ENCODE data around the gene LRRC37A3.
"Not testable (repeated sequence)": the region's sequence is repeated elsewhere in the genome, so short reads cannot be mapped to it uniquely, and the experiment has no call there.

The LRRC37A3 gene

GRCh38 chr17:64919289-64920025 lies at the start of gene LRRC37A3:
LRRC37A3 (minus strand) TSS chr17:64919478; CDS start chr17:64897257, 22,221 bp downstream.
- peak; percentile 70 for DNase-seq

- peak; percentile 20 for DNase-seq
Observed at GRCh38 chr17:64965873-64966287, 46.6 kb upstream of the LRRC37A3 start.

GRCh38 chr17:64965256-64965872 lies 46.1 kb upstream of the LRRC37A3 start:
- DNase-seq = not testable (repeated sequence)

- no peak for DNase-seq
Observed at GRCh38 chr17:64964796-64965195, 45.5 kb upstream of the LRRC37A3 start.

DNA sequence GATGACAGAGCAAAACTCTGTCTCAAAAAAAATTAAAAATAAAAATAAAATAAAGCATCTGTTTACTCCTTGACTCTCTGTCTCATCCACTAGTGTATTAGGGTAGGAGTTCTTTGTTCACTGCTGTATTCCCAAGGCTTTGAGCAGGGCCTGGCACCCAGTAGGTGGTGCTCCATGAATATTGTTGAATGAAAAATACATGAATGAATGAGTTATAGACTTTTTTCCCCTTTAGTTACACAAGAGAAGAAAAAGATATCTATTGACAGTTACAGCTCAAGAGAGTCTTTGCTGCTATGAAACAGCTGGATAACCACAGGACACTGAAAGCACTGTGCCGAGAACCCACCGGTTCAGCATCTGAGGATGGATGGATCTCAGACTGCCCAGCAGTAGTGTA lies 44.5 kb upstream of the LRRC37A3 start:
- not testable (repeated sequence) for DNase-seq

- DNase-seq = not testable (repeated sequence)
Observed at GRCh38 chr17:64961563-64962378, 42.5 kb upstream of the LRRC37A3 start.

DNA sequence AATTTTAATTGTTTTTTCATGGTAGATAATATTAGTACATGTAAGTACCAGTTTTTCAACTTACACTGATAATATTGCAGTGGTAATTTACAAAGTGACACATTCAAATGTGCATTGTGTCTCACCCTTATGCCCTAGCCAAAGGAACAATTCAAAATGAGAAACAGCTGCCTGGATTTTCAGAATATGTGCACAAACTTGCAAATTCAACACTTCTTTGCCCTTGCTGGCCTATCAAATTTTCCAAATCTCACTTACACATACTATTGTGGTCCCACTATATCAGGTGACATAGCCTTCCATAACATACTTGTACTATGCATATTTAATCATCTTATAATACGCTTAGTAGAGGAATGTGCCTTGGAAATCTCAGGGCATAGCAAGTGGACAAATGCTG lies 32.6 kb upstream of the LRRC37A3 start:
- no peak for DNase-seq

- no peak for DNase-seq
Observed at GRCh38 chr17:64950871-64951270, 31.6 kb upstream of the LRRC37A3 start.

DNA sequence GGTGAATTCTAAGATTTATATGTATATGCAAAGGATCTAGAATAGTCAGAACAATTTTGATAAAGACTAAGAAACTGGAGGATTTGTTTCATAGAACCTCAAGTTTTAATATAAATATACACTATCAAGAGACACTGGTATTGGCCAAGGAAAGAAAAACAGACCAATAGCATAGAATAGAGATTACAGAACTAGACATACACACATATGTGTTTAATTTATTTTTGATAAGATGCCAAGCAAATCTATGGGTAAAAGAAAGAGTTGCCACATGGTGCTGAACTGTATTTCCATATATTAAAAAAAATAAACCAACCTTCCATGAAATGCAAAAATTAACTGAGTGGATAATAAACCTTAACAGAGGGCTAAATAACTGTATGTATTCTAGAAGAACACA lies 27.9 kb upstream of the LRRC37A3 start:
- no peak for DNase-seq

- no peak for DNase-seq
Observed at GRCh38 chr17:64941761-64942160, 22.5 kb upstream of the LRRC37A3 start.

DNA sequence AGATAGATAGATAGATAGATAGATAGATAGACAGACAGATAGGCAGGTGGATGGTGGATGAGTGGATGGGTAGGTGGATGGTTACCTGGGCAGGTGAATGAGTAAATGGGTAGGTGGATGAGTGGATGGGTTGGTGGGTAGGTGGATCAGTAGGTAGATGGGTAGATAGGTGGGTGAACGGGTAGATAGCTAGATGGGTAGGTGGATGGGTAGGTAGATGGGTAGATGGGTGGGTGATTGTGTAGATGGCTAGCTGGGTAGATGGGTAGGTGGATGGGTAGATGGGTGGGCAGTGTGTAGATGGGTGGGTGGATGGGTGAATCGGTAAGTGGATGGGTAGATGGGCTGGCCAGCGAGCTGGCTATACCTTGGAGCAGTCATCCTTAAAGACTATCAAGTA lies 21.8 kb upstream of the LRRC37A3 start:
- DNase-seq = no peak

- no peak for DNase-seq
Observed at GRCh38 chr17:64940055-64940454, 20.8 kb upstream of the LRRC37A3 start.

DNA sequence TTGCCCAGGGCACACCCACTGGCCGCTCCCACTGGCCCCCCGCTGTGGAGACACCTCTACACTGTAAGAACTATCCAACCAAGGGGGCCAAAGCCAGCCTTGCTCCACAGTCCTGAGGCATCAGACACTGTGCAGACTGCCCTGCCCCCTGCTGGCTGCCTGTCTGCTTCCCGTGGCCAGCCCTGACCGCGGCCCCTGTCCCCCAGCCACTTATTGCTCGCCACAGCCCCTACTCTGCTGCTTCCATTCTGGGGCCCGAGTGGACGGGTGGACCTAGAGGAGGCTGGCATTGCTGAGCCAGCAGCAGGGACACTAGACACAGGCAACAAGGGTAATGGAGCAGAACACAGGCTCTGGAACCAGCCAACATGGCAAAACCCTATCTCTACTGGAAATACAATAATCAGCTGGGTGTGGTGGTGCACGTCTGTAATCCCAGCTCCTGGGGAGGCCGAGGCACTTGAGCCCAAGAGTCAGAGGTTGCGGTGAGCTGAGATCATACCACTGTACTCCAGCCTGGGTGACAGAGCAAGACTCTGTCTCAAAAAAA lies 19.7 kb upstream of the LRRC37A3 start:
- DNase-seq = peak; percentile 37

DNA sequence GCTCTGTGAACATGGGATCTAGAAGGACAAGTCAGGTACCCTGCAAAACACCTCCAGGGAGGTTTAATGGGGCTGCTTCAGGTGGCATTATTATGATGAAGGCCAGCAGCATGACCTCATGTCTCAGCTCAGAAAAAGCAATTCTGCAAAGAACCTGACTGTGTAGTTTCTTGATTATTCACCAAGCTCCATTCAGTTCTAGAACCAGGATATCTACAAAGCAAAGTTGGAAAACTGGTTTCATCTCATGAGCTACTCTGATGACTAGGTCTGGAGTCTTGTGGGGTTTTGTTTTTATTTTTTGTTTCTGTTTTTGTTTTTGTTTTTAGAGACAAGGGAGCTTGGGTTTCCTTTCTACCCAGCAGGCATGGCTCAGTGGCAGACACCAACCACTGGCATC lies 19.0 kb upstream of the LRRC37A3 start:
- no peak for DNase-seq

- no peak for DNase-seq
Observed at GRCh38 chr17:64936117-64936516, 16.8 kb upstream of the LRRC37A3 start.

DNA sequence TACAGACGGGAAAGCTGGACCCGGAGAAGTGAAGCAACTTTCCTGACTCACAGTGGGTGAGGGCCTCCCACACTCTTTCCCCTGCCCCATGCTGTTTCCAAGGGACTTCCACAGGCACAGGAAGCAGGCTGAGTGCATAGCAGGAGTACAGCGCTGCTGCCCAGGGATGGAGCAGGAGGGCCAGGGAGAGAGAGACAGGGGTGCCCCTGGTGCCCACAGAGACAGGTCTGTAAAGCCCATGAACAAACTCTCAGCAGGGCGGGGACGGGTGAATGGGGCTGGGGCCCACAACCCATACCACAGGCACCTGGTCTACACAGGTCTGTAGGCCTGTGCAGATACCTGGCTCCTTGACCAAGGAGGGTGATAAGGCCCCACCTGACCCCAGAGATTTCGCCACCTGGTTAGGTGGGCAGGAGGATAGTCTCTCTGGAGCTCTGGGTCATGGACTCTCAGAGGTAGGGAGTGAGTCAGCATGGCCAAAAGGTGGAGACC lies 15.1 kb upstream of the LRRC37A3 start:
- not testable (repeated sequence) for DNase-seq

- not testable (repeated sequence) for DNase-seq
Observed at GRCh38 chr17:64932850-64933249, 13.6 kb upstream of the LRRC37A3 start.

DNA sequence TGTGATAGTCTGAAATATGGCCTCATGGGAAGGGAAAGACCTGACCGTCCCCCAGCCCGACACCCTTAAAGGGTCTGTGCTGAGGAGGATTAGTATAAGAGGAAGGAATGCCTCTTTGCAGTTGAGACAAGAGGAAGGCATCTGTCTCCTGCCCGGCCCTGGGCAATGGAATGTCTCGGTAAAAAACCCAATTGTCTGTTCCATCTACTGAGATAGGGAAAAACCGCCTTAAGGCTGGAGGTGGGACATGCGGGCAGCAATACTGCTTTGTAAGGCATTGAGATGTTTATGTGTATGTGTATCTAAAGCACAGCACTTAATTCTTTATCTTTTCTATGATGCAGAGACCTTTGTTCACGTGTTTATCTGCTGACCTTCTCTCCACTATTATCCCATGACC lies 11.1 kb upstream of the LRRC37A3 start:
- DNase-seq = not testable (repeated sequence)

- not testable (repeated sequence) for DNase-seq
Observed at GRCh38 chr17:64929419-64930209, 10.3 kb upstream of the LRRC37A3 start.

GRCh38 chr17:64928701-64929100 lies 9.4 kb upstream of the LRRC37A3 start:
- not testable (repeated sequence) for DNase-seq

DNA sequence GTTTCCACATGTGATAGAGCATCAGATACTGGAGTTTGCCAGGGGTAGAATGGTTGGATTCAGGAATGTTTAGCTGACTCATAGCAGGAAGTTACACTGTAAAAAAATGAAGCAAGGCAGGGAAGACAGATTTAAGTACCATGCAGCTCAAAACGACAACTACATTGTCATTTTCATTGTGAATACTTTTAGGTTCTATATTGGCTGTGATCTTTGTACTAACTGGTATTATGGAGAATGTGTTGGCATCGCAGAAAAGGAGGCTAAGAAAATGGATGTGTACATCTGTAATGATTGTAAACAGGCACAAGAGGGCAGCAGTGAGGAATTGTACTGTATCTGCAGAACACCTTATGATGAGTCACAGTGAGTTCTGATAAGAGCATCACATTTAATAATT lies 8.2 kb upstream of the LRRC37A3 start:
- not testable (repeated sequence) for DNase-seq

GRCh38 chr17:64926430-64926829 lies 7.2 kb upstream of the LRRC37A3 start:
- not testable (repeated sequence) for DNase-seq
